Measurements from ENCODE around the gene CYP1A1. TPM values are rescaled to one million over a fixed set of nuclear protein-coding genes. Genes with fewer than 3 reads are reported as not detected.

The CYP1A1 gene
- total RNA-seq, 1 donor from 2014 or later = 2.4 TPM

DNA sequence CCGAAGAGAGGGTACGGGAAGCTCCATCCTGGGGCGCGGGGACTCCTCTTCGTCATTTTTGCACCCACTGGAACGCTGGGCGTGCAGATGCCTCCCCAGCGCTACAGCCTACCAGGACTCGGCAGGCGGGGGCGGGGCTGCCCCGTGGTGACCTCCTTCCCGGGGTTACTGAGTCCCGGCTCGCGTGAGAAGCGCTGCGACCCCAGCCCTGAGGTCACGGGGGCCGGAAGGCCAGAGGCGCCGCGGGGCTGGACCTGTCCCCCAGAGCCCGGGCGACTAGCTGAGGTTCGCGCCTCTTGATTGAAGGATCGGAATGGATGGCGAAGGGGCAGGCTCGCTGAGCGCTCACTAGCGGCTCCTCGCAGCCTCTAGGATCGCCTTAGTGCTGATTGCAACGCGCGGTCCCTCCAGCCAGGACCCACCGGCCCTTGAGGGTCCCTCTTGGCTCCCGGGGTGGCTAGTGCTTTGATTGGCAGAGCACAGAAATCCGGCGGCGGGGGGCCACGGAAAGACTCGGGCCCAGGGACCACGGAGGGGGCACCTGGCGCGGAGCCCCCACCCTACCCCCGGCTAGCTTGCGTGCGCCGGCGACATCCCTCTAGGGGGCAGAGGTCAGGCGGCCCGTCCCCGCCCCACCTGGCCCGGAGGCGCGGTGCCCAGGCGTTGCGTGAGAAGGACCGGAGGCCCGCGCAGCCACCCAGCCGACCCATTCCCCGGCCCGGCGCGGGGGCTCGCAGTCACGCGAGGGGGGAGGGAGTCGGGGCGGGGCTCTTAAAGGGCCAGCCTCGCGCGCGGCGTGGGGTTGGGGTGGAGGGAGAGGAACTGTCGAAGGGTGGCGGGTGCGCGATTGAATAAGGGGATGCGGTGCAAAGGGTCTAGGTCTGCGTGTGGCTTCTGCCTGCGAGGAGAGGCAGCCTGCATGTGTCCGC lies 781 bp upstream of the CYP1A1 start:
- peaks cover 6% of the 10 kb centered on the region for H3K4me1 ChIP-seq
- no peaks in the 10 kb centered on the region for H3K36me3 ChIP-seq
- H3K9me3 ChIP-seq = no peaks in the 10 kb centered on the region
- H3K4me3 ChIP-seq = peak overlapping the region; percentile 64
- ATAC-seq (peak; percentile 69), DNase-seq (peak; percentile 80)
- intact Hi-C loops (cut with DNase I) = no loop called here
- H3K27me3 ChIP-seq = no peaks in the 10 kb centered on the region
- TF ChIP-seq, protein P1, sequence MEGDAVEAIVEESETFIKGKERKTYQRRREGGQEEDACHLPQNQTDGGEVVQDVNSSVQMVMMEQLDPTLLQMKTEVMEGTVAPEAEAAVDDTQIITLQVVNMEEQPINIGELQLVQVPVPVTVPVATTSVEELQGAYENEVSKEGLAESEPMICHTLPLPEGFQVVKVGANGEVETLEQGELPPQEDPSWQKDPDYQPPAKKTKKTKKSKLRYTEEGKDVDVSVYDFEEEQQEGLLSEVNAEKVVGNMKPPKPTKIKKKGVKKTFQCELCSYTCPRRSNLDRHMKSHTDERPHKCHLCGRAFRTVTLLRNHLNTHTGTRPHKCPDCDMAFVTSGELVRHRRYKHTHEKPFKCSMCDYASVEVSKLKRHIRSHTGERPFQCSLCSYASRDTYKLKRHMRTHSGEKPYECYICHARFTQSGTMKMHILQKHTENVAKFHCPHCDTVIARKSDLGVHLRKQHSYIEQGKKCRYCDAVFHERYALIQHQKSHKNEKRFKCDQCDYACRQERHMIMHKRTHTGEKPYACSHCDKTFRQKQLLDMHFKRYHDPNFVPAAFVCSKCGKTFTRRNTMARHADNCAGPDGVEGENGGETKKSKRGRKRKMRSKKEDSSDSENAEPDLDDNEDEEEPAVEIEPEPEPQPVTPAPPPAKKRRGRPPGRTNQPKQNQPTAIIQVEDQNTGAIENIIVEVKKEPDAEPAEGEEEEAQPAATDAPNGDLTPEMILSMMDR (IDR thresholded peaks at IDR 0.05) = no peak
- H3K27ac ChIP-seq = peak overlapping the region; percentile 59

DNA sequence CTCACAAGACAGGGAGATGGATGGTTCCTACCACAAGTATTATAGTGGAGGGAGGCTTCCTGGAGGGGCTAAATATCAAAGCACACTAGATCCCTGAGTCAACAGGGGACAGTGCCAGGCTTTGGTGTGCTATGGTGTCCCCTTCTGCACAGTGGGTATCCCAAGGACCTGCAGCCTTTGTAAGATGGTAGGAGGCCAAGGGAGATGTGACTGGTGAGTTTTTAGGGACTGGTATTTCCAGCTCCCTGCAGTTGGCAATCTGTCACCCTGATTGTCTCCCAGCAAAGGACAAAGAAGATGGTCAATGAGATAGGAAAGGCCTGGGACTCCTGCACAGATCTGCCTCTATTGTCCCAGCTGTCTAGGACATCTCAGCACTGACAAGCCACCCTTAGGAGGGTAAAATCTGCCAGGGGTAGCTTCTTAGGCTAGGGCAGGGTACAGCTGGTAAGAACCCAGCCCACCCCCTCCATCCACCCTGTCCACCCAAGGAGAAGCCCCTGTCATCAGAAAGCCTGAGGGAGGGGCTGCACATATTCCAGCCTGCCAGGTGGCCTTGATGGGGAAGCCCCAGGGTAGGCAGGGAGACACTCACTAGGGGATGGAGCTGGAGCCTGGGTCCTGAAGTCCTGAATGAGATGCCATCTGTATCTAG lies 631 bp downstream of the CYP1A1 start:
- Histone ChIP-seq H3K4me3 (no peak overlapping the region), H3K27ac (no peak overlapping the region), H3K36me3 (no peaks in the 10 kb centered on the region), H3K9me3 (no peaks in the 10 kb centered on the region), H3K4me1 (peaks cover 6% of the 10 kb centered on the region), H3K27me3 (no peaks in the 10 kb centered on the region)
- TF ChIP-seq, protein P1 (IDR thresholded peaks at IDR 0.05) = no peak
- ATAC-seq = no peak
- intact Hi-C loops (cut with DNase I) = no loop called here
- DNase-seq = no peak

DNA sequence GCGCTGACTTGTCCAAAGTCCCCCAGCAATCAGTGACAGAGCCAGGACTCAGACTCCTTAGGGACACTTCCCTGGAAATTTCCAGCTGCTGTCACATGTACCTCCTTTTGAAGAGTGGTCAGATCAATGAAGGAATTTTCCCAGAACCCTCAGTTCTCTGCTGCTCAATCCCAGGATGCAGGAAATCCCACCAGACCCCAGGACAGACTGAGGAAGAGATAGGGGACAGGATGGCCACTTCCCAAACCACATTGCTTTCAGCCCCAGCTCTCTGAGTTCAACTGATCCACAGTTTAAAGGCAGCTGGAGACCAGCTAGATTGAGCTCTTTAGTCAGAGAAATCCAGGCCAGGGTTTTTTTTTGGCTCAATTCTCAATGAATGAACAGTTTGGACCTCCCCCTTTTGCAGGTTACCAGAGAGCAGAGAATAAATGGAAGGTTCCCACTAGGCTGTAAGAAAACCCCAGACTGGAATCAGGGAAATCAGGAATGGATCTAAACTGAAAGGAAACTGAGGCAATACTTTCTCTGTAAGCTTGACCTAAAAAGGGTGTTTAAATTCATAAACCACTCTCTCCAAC lies 1.5 kb downstream of the CYP1A1 start:
- no peaks in the 10 kb centered on the region for H3K36me3 ChIP-seq
- TF ChIP-seq, protein P1 (IDR thresholded peaks at IDR 0.05) = no peak
- no peak overlapping the region for H3K4me3 ChIP-seq
- peaks cover 6% of the 10 kb centered on the region for H3K4me1 ChIP-seq
- no peaks in the 10 kb centered on the region for H3K27me3 ChIP-seq
- H3K9me3 ChIP-seq = no peaks in the 10 kb centered on the region
- intact Hi-C loops (cut with DNase I) = no loop called here
- no peak overlapping the region for H3K27ac ChIP-seq
- DNase-seq = no peak
- ATAC-seq = peak; percentile 52

DNA sequence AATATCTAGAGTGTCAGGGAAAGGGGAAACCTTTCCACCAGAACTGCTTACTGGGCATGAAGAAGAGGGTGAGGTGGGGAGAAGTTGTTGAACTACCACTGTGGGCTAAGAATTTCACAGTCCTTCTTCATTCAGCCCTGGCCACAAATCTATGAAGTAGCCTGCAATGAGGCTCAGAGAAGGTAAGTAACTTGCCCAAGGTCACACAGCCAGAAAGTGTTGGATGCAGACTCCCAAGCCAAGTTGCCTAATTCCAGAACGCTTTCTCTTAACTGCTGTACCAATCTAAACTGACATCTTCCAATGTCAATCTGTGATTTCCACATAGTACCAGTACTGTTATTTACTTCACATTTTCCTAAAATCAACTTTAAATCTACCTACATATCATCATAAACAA lies 2.1 kb downstream of the CYP1A1 start:
- H3K4me1 ChIP-seq = peaks cover 6% of the 10 kb centered on the region
- no peaks in the 10 kb centered on the region for H3K36me3 ChIP-seq
- DNase-seq (no peak), ATAC-seq (no peak)
- no peak overlapping the region for H3K4me3 ChIP-seq
- H3K27me3 ChIP-seq = no peaks in the 10 kb centered on the region
- no peaks in the 10 kb centered on the region for H3K9me3 ChIP-seq
- intact Hi-C loops (cut with DNase I) = no loop called here
- H3K27ac ChIP-seq = no peak overlapping the region
- TF ChIP-seq, protein P1 (IDR thresholded peaks at IDR 0.05) = no peak

DNA sequence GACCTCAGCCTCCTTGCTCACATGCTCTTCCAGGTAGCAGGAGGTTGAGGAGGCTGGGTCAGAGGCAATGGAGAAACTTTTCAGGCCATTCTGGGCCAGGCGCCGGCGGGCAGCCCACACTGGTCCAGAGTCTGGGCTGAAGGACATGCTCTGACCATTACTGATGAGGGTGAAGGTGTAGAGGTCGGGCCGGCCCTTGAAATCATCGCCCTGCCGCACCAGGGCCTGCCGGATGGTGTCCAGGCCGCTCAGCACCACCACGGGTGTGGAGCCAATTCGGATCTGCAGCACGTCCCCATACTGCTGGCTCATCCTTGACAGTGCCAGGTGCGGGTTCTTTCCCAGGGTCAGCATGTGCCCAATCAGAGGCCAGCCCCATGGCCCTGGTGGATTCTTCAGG lies 2.7 kb downstream of the CYP1A1 start:
- Histone ChIP-seq H3K27me3 (no peaks in the 10 kb centered on the region), H3K4me3 (no peak overlapping the region), H3K4me1 (peaks cover 6% of the 10 kb centered on the region), H3K36me3 (no peaks in the 10 kb centered on the region), H3K9me3 (no peaks in the 10 kb centered on the region), H3K27ac (no peak overlapping the region)
- DNase-seq (no peak), ATAC-seq (no peak)
- TF ChIP-seq, protein P1 (IDR thresholded peaks at IDR 0.05) = no peak
- intact Hi-C loops (cut with DNase I) = no loop called here
